Stimulated activated CD4-positive, alpha-beta T cell treated with anti-CD3 and anti-CD28 coated beads, Interleukin-1b, Interleukin-23, amount 100 ng/mL, for 24 hours (primary cell): Measurements from ENCODE around the gene TES.
A peak's percentile ranks its signal among the peaks of the same experiment; 100 is the strongest.

Experiments
- DNase-seq, 4 experiments: peaks; one replicate each; pipeline ENCODE4 v3.0.0-alpha.2; 2020; ENCODE audit warnings: low read depth in 4 of 4, low spot score in 1 of 4

Gene TES

DNA sequence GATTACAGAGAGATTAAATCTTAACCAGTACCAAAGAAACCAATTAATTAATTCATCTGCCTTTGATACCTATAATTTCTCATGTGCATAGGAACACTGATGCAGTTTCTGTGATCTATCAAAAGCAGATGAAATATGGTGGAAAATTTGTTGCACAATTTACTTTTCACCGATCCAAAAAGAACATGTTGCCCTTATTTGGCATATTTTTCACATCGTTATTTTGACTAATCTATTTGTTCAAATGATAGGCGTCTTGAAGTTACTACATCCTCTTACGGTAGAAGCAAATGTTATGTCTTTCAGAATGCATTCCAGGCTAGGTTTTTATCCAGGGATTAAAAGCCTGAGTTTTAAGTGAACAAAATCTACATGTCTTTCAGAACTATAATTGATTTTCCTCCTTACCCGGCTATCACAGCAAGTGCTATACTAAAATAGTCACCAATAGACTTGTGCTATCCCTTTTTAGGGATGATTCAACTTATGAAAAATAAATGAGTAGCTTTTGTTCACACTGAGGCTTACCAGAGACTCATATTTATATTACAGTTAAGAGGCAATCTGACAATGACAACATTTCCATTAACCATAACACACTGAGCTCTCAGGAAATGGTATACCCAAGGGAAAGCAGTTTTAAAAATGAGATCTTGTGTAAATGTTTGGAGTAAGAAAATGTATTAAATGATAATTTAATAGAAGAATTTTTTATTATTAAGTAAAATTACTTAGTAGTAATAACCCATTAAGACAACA is 16.8 kb upstream of the TES start:
- no peak for DNase-seq

DNA sequence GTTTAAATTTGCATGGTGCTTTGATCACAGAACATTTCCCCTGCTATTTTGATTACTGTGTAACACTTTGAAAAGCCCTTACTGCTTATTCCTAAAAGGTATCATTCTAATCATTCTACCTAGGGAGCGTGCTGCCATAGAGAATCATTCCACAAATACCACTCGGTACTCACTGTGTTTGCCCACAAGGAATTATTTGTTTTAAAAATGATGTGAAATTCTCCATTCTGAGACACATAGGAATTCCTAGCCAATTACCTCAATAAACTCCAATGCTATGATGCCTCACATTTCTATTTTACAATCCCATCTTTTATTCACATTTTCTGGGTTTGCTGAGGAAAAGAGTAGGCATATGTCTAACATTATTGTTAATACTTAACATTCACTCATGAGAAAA is 16.2 kb upstream of the TES start:
- no peak for DNase-seq

DNA sequence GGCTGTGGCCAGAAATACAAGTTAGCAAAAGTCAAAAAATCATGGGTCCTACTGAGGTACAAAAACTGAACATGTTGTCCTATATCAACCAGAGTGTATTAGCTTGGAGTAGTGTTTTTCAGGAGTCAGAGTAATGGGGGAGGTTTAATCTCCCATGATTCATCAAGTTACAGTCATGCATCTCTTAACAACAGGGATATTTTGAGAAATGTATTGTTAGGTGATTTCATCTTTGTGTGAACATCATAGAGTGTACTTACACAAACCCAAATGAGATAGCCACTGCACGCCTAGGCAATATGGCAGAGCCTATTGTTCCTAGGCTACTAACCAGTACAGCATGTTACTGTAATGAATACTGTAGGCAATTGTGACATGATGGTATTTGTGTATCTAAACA is 14.9 kb upstream of the TES start:
- no peak for DNase-seq

DNA sequence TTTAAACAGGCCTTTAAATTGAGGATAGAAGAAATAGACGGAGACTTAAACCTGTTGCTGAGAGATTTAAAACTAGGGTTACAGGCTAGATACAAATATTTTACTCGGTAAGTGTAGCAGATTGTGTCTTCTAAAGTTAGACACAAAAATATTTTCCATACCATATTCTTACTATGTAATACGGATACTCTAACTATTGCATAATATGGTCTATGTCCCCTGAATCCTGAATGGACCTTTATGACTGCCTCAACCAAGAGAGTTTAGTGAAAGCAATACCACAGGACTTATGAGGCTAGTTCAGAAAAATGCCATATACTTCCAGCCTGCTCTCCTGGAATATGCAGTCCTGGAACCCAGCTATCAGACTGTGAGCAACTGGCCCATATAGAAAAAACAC is 13.4 kb upstream of the TES start:
- DNase-seq = no peak

DNA sequence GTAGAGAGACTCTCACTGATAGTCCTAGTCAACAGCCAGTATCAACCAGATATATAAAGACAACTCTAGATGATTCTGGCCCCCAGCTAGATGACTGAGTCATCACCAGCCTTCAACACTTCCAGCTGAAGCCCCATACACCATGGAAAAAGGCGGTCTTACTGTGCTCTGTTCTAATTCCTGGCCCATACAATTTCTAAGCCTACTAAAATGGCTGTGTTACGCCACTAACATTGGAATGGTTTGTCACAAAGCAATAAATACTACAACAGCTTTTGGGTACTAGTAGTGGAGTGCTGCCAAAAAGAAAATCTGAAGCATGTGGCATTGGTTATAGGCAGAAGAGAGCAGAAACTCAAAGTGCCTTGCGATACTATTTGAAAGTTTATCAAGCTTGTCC is 13.0 kb upstream of the TES start:
- DNase-seq = no peak

DNA sequence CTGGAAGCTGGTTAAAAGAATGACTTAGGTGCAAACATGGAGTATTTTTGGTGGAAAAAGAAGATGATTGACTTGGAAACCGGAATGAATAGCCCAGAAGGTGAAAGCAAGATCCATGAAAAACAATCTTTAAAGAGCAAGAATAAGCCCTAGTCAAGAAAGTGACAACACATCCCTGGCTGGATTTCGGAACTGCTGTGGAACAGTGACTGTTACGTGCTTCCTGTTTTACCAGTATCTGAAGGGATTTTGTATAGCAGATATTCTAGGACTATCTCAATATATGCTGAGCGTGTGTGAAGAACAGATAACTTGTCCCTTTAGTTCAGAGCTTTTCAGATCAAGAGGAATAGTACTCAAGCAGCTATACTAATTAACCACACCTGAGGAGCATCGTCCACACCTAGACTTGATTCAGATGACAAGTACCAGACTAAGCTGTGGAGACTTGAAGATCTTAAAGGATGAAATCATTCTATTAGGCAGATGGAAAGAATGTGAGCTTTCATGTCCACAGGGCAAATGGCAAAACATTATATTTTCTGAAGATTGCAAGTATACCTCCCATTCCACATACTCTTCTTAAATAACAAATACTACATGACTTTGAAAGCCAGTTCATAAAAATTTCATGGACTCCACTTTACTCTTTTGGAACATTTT is 11.5 kb upstream of the TES start:
- no peak for DNase-seq

DNA sequence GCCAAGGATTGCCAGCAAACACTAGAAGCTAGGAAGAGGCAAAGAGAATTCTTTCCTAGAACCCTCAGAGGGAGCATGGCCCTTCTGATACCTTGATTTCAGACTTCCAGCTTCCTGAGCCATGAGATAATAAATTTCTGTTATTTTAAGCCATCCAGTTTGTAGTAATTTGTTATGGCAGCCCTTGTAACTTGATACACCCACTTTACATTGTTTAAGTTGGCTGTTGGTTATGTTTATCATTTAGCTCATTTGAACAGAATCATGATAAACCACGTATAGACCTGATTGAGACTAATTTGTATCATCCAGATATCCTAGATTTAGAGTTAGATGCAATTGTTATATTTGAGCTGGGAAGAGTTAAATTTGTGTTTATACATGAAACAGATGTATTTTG is 9.4 kb upstream of the TES start:
- DNase-seq = no peak

DNA sequence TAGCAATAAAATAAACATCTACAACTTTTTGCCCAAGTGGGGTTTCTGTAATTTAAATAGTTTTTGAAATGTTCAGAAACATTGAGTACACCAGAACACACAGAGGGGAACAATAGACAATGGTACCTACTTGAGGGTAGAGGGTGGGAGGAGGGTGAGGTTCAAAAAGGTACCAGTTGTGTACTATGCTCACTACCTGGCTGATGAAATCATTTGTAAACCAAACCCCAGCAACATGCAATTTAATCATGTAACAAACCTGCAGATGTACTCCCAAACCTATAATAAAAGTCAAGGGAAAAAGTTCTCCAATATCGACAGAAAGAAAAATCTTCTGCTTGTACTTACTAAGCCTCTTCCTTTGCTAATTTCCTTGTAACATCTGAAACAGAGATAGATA is 4.2 kb upstream of the TES start:
- no peak for DNase-seq

DNA sequence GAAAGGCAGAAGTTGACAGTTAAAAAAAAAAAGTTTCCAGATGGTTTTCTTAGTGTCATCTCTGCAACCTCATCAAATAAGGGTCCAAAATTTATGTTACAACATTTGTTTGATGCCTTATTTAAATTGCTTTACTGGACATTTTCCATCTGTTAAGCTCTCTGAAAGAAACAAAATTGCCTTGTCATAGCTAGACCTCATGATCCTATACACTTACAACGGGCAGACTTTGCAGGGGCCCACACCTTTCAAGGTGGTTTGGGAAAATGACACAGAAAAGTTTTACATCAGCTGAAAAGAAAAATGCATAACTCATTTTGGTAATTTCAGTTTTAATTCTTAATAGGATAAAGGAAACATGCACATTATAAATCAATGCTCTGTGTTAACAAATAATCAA is 1.4 kb upstream of the TES start:
- no peak for DNase-seq

DNA sequence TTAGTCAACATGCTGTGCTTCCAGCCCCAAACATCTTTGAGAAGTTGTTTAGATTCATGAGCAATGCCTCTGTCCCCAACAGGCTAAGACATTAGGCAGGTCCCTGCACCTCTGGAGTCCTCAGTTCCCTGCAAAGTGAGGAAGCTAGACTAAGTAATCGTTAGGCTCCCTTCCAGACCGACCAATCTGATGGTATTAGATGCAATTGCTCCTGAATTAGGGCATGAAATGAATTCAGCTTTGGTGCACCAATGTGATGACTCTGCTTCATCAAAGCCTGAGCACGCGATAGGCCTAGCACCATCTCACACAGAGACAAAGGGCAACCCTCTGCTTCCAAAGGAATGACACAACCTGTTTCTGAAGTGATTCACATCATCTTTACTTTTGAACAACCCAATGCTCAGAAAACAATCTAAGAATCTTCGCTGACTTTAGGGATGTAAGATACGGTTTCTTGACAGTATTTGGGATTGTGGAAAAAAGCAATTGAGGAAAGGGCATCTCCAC is 723 bp upstream of the TES start:
- no peak for DNase-seq

DNA sequence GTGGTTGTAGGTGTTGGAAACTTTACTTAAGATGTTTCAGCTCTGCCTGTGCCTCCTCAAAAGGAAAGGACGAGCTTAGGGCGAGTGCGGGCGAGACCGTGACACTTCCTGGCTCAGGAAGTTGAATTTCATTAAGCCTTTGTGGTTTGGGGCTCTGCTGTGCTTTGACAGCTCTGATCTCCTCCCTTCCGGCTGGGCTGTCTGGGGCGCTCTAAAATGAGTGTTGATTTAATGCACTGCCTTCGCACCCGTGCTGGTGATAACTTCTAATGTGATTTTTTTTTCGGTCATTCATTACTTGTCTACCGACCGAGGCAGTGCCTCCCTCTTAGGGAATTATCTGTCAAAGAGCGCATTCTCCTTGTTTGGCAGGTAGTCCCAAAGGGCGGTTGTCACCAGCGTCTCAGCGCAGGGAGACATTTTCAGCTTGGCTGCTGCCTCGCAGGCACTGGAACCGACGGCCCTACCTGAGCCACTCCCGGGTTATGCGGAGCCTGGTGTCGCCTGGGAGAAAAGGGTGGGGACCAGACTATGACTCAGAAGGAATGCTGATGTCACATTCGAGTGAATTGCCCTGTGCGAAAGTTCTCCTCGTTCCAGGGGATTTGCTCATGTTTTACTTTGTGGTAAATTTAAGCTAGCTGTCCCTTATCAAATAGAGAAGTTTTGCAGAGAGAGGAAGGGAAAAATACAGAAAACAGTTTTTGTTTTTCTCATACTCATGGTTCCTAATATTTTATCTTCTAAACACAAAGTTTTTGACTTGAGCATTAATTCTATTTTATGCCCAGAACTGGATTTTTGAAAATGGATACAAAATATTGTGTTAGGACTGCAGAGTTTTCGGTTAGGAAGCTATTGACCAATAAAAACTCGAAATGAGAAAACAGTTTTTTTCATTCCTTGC is 920 bp downstream of the TES start:
- peak; percentile 30 to 57 (median 50) for DNase-seq

DNA sequence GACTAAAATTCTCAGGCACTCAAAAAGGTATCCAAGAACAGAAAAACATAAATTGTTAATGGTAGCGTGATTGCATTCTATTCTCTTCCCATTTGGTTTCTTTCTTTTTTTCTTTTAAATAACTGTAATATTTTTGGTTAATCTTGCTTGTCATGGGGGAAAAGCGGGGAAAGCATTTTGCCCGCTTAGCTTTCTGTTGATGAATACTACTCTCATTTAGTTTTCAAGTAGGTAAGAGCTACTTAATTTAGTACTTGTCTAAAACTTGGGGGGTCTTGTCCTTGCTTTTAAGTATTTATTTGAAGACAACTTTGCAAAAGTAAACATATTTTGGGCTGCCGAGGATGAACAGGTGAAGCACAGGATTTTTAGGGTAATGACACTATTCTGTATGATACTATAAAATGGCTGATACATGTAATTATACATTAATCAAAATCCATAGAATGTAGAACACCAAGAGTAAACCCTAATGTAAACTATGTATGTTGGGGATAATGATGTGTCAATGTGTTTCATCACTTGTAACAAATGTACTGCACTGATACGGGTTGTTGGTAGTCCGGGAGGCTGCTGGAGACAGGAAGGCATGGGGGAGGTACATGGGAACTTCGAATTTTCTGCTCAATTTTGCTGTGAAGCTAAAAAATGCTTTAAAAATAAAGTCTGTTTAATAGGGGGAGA is 1.7 kb downstream of the TES start:
- no peak for DNase-seq

DNA sequence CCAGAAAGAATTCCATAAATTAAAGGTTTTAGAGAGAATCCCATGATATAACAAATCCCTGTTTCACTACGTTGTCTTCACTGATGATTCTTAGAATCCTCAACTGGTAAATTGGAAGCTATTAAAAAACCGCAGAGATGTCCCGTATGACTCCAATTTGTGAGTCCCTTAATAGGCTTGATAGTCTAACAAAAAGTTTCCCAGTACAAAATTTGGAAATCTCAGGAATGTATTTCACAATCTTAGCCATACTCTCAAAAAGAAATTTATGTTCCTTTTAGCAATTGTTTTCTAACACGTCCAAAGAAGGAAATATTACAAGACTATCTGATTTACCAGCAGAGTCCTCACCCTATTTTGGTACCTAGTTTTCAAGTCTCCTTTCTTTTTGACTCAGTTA is 2.5 kb downstream of the TES start:
- DNase-seq = no peak

DNA sequence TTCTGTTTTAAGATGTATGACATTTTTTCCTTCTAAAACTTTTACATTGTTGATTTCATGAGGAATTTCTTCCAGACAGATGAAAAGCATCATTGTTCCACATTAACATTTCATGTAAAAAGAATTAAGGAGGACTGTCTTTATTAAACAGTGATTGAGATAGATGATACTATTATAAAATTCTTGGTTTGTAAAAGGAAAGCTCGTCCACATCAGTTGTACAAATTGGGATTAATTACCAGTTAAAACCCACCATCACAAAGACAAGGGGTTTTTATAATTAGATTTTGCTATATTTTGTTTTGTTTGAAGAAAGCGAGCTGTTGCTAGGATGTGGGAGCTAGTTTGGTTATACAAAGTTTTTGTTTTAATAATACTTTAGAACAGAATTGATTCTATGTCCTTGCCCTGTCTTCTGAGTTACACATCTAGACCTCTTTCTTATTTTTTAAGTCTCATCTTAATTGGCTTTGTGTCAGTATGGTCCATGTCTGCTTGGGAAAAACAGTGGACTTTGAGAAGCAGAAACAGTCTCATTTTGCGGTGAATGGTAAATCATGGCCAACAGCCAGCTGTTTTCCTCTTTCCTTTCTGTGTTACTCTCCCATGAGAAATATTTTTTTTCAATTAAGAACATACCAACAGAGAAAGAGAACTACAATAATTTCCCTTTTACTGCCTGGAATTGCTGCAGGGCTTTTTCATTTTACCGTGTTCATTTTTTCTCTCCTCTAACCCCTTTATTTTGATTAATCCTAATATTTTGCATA is 3.2 kb downstream of the TES start:
- DNase-seq = no peak

DNA sequence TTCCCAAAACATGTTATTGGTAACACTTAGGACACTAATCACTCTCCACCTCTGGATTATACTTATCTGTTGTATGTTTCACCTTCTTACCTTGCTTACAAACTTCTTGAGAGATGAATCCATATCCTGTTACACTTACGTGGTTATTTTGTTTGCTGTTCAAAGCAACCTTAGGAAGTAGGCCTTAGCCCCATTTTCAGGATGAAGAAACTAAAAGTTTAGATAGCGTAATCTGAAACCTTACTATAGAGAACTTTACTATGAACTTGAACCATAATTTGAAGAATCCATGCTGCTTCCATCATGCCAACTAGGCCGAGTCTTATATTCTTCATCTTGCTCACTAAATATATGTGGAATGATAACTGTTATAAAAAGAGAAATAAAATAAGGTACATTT is 4.6 kb downstream of the TES start:
- DNase-seq = no peak

DNA sequence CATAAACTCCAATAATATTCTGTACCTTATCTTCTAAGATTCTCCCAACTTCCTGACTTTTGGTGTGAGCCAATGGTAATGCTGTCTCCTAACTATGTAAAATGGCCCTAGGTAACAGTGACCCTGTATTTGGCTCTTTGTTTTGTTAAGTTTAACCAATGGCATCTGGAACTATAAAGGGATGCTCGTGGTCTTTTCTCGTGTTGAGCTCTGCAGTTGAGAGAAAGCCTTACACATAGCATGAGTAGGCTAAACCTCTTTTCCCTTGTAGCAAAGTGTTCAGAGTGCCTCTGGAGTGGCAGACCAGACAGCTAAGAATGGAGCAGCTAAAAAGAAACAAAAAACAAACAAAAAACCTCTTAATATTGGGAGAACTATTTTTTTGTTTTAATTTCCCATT is 5.2 kb downstream of the TES start:
- no peak for DNase-seq

DNA sequence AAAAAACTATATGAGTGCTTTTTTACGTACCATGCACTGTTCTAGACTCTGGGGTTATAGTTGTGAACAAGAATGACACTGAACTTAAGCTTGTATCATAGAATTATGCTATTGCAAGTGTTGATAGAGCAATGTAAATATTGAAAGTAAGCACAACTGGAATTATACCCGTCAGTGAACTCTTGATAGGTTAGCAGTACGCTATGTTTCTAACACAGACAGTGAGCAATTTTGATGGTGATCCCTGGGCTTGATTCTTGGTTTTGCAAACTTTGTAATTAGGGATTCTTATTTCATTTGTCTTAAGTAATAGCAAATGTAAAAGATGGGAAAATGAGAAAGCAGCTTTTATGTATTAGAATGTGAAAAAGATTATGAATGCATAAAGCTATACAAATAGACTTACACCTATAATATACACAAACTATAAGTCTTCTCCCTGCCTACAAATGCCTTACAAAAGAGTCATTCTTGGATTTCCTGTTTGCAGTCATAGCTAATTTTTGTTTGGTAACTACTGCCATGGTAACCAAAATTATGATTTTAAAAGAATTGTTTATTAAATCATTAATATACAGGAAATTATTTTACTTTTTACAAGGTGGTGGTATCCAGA is 6.7 kb downstream of the TES start:
- no peak for DNase-seq

DNA sequence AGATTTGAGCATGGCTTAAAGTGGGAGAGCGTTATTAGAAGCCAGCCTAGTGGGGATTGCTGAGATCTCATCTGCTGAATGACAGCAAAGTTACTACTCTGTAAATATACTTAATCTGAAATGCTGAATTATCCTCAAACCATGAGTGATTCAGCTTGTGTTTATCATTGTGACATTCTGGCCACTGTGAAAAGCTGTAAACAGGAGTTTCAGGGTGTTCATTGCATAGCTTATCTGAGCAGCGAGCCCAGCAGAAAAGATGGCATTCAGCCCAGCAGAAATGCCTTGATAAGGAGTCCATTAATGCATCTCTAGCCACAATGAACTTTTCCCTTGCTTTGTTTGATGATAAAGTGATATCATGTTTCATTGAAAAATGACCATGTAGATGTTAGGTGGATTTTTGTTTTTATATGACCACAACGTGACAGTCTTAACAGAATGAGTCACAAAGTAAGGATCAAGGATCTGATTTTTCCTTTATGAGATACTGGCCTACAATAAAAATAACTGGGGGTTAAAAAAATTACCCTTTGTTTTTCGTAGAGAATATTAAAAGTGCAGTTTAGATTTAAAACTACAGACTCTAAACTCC is 7.8 kb downstream of the TES start:
- no peak for DNase-seq

DNA sequence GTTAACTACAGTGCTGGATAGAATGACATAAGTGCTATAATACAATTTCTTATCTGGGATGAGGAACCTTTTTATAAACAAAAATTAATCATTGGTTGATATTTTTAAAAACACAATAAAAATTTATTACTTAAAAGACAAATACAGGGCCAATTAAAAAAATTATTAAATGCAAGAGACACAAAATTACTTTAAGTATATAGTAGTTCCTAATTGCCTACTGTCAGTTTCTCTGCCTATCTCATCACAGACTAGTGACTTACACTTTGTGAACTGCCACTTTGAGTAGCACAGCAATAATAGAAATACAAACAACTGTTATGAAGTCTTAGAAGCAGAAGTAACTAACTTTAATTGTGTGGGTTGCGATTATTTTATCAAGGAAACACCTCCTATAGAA is 8.4 kb downstream of the TES start:
- DNase-seq = no peak

DNA sequence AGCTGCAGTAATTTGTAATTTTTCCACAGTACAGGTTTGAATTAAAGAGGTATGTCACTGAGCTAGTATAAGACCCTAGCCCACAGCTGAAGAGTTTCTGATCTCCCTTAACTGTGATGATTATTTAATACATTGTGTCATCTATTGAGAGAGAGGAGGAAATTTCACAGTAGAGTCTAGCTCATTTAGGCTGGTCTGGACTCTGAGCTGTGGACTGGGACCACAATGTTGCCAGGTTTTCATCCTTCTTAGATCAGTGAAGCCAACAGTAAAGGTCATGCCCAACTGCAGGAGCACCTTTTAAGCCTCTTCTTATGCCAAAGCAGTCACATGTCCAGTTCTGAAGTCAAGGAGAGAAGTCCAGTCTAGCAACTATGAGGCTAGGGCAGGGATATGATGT is 8.9 kb downstream of the TES start:
- DNase-seq = no peak
